ENCODE data around the gene NCLN.

Gene NCLN

DNA sequence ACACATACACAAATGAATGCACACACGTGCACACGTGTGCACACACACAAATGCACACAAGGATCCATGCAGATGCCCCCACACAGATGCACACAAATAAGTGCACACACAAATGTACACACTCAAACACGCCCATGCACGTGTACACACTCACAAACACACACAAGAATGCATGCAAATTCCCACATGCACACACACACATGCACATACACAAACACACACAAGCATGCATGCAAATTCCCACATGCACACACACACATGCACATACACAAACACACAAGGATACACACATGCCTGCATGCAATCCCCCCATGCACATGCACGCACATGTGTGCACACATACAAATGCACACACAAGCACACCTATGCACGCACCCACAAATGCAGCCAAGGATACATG, 36.6 kb upstream of the NCLN start:
- Mint-ChIP-seq H3K4me3 (no peak overlapping the region), H3K36me3 (ENCODE audit: low read depth) (no peaks in the 10 kb centered on the region), H3K27me3 (ENCODE audit: low read depth) (peaks cover 9% of the 10 kb centered on the region), H3K4me1 (no peaks in the 10 kb centered on the region), H3K9me3 (no peaks in the 10 kb centered on the region), H3K27ac (no peak overlapping the region)
- TF ChIP-seq, protein P1, sequence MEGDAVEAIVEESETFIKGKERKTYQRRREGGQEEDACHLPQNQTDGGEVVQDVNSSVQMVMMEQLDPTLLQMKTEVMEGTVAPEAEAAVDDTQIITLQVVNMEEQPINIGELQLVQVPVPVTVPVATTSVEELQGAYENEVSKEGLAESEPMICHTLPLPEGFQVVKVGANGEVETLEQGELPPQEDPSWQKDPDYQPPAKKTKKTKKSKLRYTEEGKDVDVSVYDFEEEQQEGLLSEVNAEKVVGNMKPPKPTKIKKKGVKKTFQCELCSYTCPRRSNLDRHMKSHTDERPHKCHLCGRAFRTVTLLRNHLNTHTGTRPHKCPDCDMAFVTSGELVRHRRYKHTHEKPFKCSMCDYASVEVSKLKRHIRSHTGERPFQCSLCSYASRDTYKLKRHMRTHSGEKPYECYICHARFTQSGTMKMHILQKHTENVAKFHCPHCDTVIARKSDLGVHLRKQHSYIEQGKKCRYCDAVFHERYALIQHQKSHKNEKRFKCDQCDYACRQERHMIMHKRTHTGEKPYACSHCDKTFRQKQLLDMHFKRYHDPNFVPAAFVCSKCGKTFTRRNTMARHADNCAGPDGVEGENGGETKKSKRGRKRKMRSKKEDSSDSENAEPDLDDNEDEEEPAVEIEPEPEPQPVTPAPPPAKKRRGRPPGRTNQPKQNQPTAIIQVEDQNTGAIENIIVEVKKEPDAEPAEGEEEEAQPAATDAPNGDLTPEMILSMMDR (IDR thresholded peaks at IDR 0.05; ENCODE audit: unreplicated experiment in 3 of 3): no peak

DNA sequence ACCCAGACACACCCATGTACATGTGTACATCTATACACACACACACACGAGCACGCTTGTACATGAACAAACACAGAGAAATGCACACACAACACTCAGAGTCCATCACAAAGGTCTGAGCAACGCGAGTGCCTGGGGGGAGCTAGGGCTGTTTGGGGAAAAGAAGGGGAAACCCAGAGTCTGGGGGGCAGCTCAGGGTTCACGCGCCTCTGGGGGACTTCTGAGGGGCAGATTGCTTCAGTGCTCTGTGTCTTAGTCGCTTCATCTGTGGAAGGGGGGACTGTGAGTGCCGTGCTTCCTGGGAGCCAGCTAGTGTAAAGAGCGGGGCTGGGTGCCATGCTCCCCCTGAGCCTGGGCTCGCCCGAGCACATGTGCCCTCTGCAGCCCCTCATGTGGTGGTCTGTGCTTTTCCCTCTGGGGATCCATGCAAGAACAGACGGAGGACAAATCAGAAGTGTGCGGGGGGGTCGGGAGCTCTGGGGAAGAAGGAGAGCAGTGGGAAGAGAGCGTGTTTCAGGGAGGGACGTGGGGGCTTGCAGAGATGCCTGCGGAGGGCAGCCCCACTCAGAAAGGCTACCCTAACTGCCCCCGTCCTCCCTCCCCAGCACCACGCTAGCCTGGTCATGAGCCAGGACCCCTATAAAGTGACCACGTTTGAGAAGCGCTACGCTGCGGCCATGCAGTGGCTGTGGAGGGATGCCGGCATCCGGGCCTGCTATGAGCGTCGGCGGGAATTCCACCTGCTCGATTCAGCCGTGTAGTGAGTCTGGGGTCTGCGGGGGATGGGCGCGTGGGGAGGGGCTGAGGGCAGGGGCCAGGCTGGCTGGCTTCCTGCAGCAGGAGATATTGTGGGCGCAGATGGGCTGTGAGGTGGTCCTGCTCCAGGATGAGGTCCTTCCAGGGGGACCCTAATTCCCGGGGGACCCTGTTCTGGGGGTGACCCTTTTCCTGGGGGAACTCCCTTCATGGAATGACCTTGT, 35.9 kb upstream of the NCLN start:
- Mint-ChIP-seq H3K4me3 (no peak overlapping the region), H3K27ac (no peak overlapping the region), H3K9me3 (no peaks in the 10 kb centered on the region), H3K4me1 (no peaks in the 10 kb centered on the region), H3K36me3 (ENCODE audit: low read depth) (no peaks in the 10 kb centered on the region), H3K27me3 (ENCODE audit: low read depth) (peaks cover 9% of the 10 kb centered on the region)
- TF ChIP-seq, protein P1 (IDR thresholded peaks at IDR 0.05; ENCODE audit: unreplicated experiment in 3 of 3): no peak

DNA sequence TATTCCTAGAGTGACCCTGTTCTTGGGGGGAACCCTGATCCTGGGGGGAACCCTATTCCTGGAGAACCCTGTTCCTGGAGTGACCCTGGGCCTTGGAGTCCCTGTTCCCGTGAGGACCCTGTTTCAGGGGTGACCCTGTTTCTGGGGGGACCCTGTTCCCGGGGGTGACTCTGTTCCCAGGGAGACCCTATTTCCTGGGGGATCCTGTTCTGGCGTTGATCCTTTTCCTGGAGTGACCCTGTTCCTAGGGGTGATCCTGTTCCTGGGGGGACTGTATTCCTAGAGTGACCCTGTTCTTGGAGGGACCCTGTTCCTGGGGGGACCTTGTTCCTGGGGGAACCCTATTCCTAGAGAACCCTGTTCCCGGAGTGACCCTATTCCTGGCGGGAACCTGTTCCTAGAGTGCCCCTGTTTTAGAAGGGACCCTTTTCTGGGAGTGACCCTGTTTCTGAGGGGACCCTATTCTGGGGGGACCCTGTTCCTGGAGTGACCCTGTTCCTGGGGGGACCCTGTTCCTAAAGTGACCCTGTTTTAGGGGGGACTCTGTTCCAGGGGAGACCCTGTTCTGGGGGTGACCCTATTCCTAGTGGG, 34.9 kb upstream of the NCLN start:
- no peak overlapping the region for H3K4me3 Mint-ChIP-seq
- H3K9me3 Mint-ChIP-seq: no peaks in the 10 kb centered on the region
- TF ChIP-seq, protein P1 (IDR thresholded peaks at IDR 0.05; ENCODE audit: unreplicated experiment in 3 of 3): no peak
- H3K27me3 Mint-ChIP-seq (ENCODE audit: low read depth): peaks cover 9% of the 10 kb centered on the region
- no peaks in the 10 kb centered on the region for H3K36me3 Mint-ChIP-seq (ENCODE audit: low read depth)
- no peak overlapping the region for H3K27ac Mint-ChIP-seq
- no peaks in the 10 kb centered on the region for H3K4me1 Mint-ChIP-seq

DNA sequence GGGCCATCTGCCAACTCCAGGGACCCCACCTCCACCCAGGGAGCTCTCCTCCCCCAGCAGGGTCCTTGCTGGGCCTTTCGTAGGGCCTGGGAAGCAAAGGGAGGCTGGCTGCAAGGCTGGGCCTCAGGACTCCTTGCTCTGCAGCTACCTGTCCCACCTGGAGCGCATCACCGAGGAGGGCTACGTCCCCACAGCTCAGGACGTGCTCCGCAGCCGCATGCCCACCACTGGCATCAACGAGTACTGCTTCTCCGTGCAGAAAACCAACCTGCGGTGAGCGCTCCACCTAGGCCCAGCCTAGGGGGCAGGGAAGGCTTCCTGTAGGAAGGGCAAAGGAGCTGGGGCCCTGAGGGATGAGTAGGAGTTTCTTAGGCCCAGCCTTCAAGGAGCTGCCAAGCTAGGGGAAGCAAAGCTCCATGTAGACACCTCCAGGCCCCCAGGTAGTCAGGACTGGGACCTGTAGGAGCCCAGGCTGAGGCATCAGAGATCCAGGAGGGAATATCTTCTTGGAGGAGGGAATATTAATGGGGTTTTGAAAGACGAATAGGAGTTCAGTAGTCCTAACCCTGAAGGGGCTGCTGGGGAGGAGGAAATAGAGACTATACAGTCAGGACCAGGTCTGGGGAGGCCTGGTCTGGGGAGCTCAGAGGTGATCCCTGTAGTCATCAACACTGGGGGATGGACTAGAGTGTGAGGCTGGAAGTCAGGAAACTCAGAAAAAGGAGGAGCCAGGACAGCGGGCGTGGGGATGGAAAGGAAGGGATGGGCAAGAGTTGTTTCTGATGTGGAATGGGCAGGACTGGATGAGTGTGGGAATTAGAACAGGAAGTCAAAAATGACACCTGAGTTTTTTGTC, 33.9 kb upstream of the NCLN start:
- Mint-ChIP-seq H3K4me3 (no peak overlapping the region), H3K27ac (no peak overlapping the region), H3K4me1 (no peaks in the 10 kb centered on the region), H3K36me3 (ENCODE audit: low read depth) (no peaks in the 10 kb centered on the region), H3K27me3 (ENCODE audit: low read depth) (peaks cover 7% of the 10 kb centered on the region), H3K9me3 (no peaks in the 10 kb centered on the region)
- TF ChIP-seq, protein P1 (IDR thresholded peaks at IDR 0.05; ENCODE audit: unreplicated experiment in 3 of 3): no peak

DNA sequence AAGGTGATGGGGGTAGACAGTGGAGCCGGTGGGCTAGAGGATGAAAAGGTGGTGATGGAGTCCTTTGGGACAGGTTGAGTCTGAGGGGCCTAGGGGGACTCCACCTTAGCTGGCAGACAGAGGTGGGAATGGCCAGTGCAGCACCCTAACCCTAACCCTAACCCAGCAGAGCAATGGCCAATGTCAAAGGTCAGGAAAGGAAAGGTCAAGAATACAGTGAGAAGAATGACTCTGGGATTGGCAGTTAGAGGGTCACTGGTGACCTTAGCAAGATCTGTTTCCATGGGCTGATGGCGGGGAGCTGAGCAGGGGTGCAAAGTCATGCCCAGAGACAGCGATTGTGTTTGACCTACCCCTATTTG, 33.3 kb upstream of the NCLN start:
- no peak overlapping the region for H3K27ac Mint-ChIP-seq
- no peaks in the 10 kb centered on the region for H3K36me3 Mint-ChIP-seq (ENCODE audit: low read depth)
- TF ChIP-seq, protein P1 (IDR thresholded peaks at IDR 0.05; ENCODE audit: unreplicated experiment in 3 of 3): no peak
- H3K4me1 Mint-ChIP-seq: no peaks in the 10 kb centered on the region
- H3K9me3 Mint-ChIP-seq: no peaks in the 10 kb centered on the region
- no peak overlapping the region for H3K4me3 Mint-ChIP-seq
- peaks cover 9% of the 10 kb centered on the region for H3K27me3 Mint-ChIP-seq (ENCODE audit: low read depth)
